ENCODE data around the gene PPIB.

Gene PPIB

GRCh38 chr15:64193971-64194370 is 31.1 kb upstream of the PPIB start:
- H3K4me3 ChIP-seq (ENCODE audit: low read depth, low read length) = no peak overlapping the region
- TF ChIP-seq CTCF (IDR thresholded peaks at IDR 0.05; ENCODE audit: insufficient read depth, low read depth, low read length, missing control alignments) = no peak
- no peak for DNase-seq (ENCODE audit: low read depth)

GRCh38 chr15:64191971-64192830 is 29.4 kb upstream of the PPIB start:
- no peak for DNase-seq (ENCODE audit: low read depth)
- H3K4me3 ChIP-seq (ENCODE audit: low read depth, low read length) = no peak overlapping the region
- no peak for TF ChIP-seq CTCF (IDR thresholded peaks at IDR 0.05; ENCODE audit: insufficient read depth, low read depth, low read length, missing control alignments)

- no peak for DNase-seq (ENCODE audit: low read depth)
- H3K4me3 ChIP-seq (ENCODE audit: low read depth, low read length) = no peak overlapping the region
- TF ChIP-seq CTCF (IDR thresholded peaks at IDR 0.05; ENCODE audit: insufficient read depth, low read depth, low read length, missing control alignments) = no peak
Observed at GRCh38 chr15:64187396-64188191, 24.8 kb upstream of the PPIB start.

GRCh38 chr15:64185146-64185911 is 22.5 kb upstream of the PPIB start:
- TF ChIP-seq CTCF (IDR thresholded peaks at IDR 0.05; ENCODE audit: insufficient read depth, low read depth, low read length, missing control alignments) = no peak
- no peak overlapping the region for H3K4me3 ChIP-seq (ENCODE audit: low read depth, low read length)
- no peak for DNase-seq (ENCODE audit: low read depth)

- no peak for TF ChIP-seq CTCF (IDR thresholded peaks at IDR 0.05; ENCODE audit: insufficient read depth, low read depth, low read length, missing control alignments)
- no peak overlapping the region for H3K4me3 ChIP-seq (ENCODE audit: low read depth, low read length)
- no peak for DNase-seq (ENCODE audit: low read depth)
Observed at GRCh38 chr15:64182859-64183370, 20.1 kb upstream of the PPIB start.

GRCh38 chr15:64180235-64180824 is 17.5 kb upstream of the PPIB start:
- no peak overlapping the region for H3K4me3 ChIP-seq (ENCODE audit: low read depth, low read length)
- no peak for DNase-seq (ENCODE audit: low read depth)
- no peak for TF ChIP-seq CTCF (IDR thresholded peaks at IDR 0.05; ENCODE audit: insufficient read depth, low read depth, low read length, missing control alignments)
